Brain microvascular endothelial cell (primary cell): ENCODE results near the gene LAMA1.

Experiments
- DNase-seq: peaks from one replicate; pipeline ENCODE4 v3.0.0-alpha.2; 2020
- H3K27ac ChIP-seq: fragments of 250-450 bp; sonication (Bioruptor Pico); 2 replicates; pipeline ENCODE4 v1.5.1; 2020; ENCODE audit warnings: mild to moderate bottlenecking, moderate library complexity
- H3K27me3 ChIP-seq: fragments of 250-450 bp; sonication (Bioruptor Pico); replicated peaks from 2 replicates; pipeline ENCODE4 v1.5.1; 2020; ENCODE audit warnings: mild to moderate bottlenecking
- H3K36me3 ChIP-seq: fragments of 250-450 bp; sonication (Bioruptor Pico); replicated peaks from 2 replicates; pipeline ENCODE4 v1.5.1; 2020; ENCODE audit warnings: mild to moderate bottlenecking
- H3K4me3 ChIP-seq: 2 replicates; pipeline ENCODE4 v1.5.1; 2011; ENCODE audit warnings: low read depth, mild to moderate bottlenecking, control low read depth, low read length, moderate library complexity
- in situ Hi-C: cut with HindIII; loops from 2 replicates; pipeline ENCODE4 v1.10.0; 2017; ENCODE audit warnings: low sequenced_read_pairs, low pct_ligation_motif_present
- TF ChIP-seq, protein P1 (sequence below): IDR thresholded peaks from 2 replicates; pipeline ENCODE4 v1.5.1; 2011; ENCODE audit warnings: low read depth, mild to moderate bottlenecking, moderate library complexity, low read length, control low read depth, inconsistent platforms; ENCODE audit errors: missing control alignments

Gene LAMA1, protein sequence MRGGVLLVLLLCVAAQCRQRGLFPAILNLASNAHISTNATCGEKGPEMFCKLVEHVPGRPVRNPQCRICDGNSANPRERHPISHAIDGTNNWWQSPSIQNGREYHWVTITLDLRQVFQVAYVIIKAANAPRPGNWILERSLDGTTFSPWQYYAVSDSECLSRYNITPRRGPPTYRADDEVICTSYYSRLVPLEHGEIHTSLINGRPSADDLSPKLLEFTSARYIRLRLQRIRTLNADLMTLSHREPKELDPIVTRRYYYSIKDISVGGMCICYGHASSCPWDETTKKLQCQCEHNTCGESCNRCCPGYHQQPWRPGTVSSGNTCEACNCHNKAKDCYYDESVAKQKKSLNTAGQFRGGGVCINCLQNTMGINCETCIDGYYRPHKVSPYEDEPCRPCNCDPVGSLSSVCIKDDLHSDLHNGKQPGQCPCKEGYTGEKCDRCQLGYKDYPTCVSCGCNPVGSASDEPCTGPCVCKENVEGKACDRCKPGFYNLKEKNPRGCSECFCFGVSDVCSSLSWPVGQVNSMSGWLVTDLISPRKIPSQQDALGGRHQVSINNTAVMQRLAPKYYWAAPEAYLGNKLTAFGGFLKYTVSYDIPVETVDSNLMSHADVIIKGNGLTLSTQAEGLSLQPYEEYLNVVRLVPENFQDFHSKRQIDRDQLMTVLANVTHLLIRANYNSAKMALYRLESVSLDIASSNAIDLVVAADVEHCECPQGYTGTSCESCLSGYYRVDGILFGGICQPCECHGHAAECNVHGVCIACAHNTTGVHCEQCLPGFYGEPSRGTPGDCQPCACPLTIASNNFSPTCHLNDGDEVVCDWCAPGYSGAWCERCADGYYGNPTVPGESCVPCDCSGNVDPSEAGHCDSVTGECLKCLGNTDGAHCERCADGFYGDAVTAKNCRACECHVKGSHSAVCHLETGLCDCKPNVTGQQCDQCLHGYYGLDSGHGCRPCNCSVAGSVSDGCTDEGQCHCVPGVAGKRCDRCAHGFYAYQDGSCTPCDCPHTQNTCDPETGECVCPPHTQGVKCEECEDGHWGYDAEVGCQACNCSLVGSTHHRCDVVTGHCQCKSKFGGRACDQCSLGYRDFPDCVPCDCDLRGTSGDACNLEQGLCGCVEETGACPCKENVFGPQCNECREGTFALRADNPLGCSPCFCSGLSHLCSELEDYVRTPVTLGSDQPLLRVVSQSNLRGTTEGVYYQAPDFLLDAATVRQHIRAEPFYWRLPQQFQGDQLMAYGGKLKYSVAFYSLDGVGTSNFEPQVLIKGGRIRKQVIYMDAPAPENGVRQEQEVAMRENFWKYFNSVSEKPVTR (N-terminal part only)

DNA sequence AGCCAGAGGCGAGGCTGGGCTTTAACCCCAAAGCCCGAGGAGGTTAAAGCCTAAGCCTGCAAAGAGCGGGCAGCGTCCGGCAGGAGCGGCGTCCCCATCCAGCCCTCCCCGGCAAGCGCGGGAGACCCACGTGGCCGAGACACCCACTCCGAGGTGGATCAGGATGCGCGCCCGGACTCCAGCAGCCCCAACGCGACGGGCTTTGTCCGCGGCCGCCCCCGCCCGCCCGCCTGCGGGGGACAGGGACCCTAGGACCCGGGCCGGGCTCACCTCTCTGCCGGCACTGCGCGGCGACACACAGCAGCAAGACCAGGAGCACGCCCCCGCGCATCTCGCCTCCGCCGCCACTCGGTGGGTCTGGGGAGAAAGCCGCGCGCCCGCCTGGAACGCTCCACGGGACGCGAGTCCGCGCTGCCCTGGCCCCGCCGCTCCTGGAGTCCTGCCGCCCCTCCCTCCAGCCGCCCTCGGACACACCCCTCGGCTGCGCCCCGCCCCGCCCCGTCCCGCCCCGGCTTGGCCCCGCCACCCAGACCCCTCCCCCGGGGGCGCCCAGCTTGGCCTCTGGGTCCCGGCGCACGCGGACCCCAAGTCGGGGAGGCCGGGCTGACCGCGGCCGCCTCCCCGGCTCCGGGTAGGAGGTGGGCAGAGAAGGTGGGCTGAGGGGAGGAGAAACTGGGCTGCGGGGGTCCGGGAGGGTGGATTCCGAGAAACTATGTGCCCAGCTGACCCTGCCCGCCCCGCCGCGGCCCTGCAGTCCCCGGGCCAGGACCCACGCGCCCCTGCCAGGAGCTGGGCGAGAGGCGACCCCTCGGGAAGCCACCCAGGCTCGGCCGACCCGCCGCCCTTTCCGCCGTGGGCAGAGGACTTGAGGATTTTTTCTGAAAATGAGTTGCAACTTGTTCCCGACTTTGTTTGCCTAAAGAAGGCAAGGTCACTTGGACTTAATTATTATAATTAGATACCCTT lies at the start of gene LAMA1:
Gene LAMA1, minus strand, starts transcription at position 408 of the 966 bp plus-strand sequence. Its CDS starts 77 bp downstream, at position 331.
- Histone ChIP-seq H3K27me3 (no peaks in the 10 kb centered on the region), H3K36me3 (no peaks in the 10 kb centered on the region), H3K27ac (no peak within 1 kb of the TSS), H3K4me3 (peak within 1 kb of the TSS; percentile 79)
- DNase-seq: no peak
- in situ Hi-C loops: no loop called here
- TF ChIP-seq, protein P1, sequence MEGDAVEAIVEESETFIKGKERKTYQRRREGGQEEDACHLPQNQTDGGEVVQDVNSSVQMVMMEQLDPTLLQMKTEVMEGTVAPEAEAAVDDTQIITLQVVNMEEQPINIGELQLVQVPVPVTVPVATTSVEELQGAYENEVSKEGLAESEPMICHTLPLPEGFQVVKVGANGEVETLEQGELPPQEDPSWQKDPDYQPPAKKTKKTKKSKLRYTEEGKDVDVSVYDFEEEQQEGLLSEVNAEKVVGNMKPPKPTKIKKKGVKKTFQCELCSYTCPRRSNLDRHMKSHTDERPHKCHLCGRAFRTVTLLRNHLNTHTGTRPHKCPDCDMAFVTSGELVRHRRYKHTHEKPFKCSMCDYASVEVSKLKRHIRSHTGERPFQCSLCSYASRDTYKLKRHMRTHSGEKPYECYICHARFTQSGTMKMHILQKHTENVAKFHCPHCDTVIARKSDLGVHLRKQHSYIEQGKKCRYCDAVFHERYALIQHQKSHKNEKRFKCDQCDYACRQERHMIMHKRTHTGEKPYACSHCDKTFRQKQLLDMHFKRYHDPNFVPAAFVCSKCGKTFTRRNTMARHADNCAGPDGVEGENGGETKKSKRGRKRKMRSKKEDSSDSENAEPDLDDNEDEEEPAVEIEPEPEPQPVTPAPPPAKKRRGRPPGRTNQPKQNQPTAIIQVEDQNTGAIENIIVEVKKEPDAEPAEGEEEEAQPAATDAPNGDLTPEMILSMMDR: no peak

DNA sequence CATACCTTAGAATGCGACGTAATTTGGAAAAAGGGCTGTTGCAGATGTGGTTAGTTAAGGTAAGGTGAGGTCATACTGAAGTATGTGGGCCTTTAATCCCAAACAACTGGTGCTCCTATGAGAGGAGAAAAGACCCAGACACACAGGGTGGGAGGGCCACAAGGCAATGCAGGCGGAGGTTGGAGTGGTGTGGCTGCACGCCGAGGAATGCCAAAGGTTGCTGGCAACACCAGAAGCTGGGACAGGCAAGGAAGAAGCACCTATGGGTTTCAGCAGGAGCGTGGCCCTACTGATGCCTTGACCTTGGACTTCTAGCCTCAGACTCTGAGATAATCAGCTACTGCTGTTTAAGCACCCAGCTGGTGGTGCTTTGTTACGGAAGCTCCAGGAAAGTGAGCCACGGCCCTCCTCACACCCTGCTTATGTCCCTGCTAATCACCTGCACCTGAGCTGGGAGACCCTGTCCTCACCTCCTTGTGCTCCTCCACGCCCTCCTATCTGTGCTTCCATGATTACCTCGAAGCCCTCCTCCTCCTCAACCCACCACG lies 48.3 kb upstream of the LAMA1 start:
- TF ChIP-seq, protein P1: no peak
- H3K4me3 ChIP-seq: no peak overlapping the region
- no peaks in the 10 kb centered on the region for H3K36me3 ChIP-seq
- in situ Hi-C loops: no loop called here
- DNase-seq: no peak
- no peak overlapping the region for H3K27ac ChIP-seq
- no peaks in the 10 kb centered on the region for H3K27me3 ChIP-seq

DNA sequence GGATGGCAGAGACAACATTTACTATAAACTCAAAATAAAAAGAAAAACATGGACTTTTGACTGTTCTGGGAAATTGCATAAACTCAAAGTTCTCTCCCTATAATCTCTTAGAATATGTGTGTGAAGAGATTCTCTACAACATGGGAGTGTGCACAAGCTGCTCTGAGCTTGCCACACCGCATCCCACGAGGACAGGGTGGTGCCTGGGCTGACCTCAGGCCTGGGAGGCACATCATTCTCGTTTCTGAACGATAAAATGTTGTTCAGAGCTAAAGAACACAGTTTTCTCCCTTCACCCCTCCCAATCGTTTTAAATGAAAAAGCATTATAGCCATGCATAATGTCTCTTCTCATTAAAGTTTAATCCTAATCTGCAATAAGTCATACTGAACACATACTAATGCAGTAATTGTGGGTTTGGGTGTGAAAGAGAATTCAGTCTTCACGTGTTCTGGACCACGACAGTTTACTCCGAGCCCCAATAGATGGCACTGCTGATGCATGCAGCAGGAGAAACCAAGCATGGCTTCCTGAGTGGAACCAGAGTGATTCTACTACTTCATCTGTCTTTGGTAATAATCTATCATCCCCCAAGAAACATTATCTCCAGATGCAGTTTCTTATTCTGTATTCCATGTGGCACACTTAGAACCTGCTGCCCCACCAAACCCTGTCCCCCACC lies 46.9 kb upstream of the LAMA1 start:
- TF ChIP-seq, protein P1: peak; percentile 78
- H3K4me3 ChIP-seq: no peak overlapping the region
- DNase-seq: no peak
- H3K27ac ChIP-seq: no peak overlapping the region
- H3K27me3 ChIP-seq: no peaks in the 10 kb centered on the region
- in situ Hi-C loops: no loop called here
- no peaks in the 10 kb centered on the region for H3K36me3 ChIP-seq

DNA sequence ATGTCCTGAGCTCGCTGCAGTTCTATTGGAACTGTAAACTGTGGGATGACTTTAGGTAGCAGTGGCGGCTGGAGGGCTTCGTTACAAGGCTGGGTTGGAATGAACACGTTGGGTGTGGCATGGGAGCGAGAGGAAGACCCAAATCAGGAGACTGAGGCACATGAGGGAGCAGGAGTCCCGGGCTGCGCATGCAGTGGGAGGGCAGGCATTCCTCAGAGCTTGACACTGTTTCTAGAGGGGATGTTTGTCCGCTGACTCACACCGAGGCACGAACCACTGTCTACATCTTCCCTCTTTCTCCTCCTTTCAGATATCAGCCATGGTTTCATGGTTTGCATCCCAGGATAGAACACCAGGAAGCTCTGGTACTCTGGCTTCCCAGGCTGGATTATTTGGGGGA lies 40.6 kb upstream of the LAMA1 start:
- peak; percentile 92 for DNase-seq

More for the DNA sequence above, 40.6 kb upstream of the LAMA1 start:
- Histone ChIP-seq H3K27me3 (no peaks in the 10 kb centered on the region), H3K4me3 (no peak overlapping the region), H3K36me3 (no peaks in the 10 kb centered on the region), H3K27ac (peak overlapping the region; percentile 60)
- in situ Hi-C loops: no loop called here
- TF ChIP-seq, protein P1: no peak
